Thyroid gland (tissue), 4 donors: ENCODE data around the gene BANK1. TPM values are rescaled to one million over a fixed set of nuclear protein-coding genes. Genes with fewer than 3 reads are reported as not detected.

ENCODE experiments used
- DNase-seq, 2 donors: peaks; one replicate each; pipeline ENCODE4 v3.0.0-alpha.2; 2019
- H3K27ac ChIP-seq, 3 donors: fragments of 200-600 bp; sonication (generic); 1 replicate in 2 of 3; 2 replicates in 1 of 3; pipeline ENCODE4 v1.5.1; 2016 to 2019; ENCODE audit warnings: mild to moderate bottlenecking in 1 of 3, moderate library complexity in 1 of 3
- H3K27me3 ChIP-seq: fragments of 200-600 bp; sonication (generic); one replicate; pipeline ENCODE4 v1.5.1; 2019
- H3K36me3 ChIP-seq, 2 donors: fragments of 200-600 bp; sonication (generic); one replicate each; pipeline ENCODE4 v1.5.1; 2016 to 2019
- H3K4me1 ChIP-seq, 2 donors: fragments of 200-600 bp; sonication (generic); one replicate each; pipeline ENCODE4 v1.5.1; 2017 to 2019
- H3K4me3 ChIP-seq, 3 donors: fragments of 200-600 bp; sonication (generic); replicated peaks in 1 of 3; 1 replicate in 2 of 3; 2 replicates in 1 of 3; pipeline ENCODE4 v1.5.1; 2016; ENCODE audit warnings: mild to moderate bottlenecking in 1 of 3
- H3K9me3 ChIP-seq: fragments of 200-600 bp; sonication (generic); one replicate; pipeline ENCODE4 v1.5.1; 2017
- CTCF ChIP-seq, 6 experiments: fragments of 200-600 bp in 3 of 6; fragments of 450-650 bp in 3 of 6; sonication (generic) in 3 of 6; IDR thresholded peaks; one replicate each; pipeline ENCODE4 v1.5.1; 2016 to 2019; ENCODE audit warnings: antibody characterized with exemption in 6 of 6, mild to moderate bottlenecking in 2 of 6, inconsistent platforms in 1 of 6, moderate library complexity in 1 of 6
- POLR2A ChIP-seq, 2 donors: fragments of 450-650 bp; IDR thresholded peaks; one replicate each; pipeline ENCODE4 v1.6.1; 2017; ENCODE audit warnings: antibody characterized with exemption in 2 of 2, mild to moderate bottlenecking in 2 of 2, moderate library complexity in 1 of 2
- WGBS, 2 donors: methylation state at CpG; one replicate each; pipeline ENCODE4 v1.1.5; 2017; 5-methylcytosine and 5-hydroxymethylcytosine counted together
- intact Hi-C: fragments of 100-400 bp; cut with DNase I; formaldehyde crosslinking; loops from one replicate; pipeline ENCODE4 v1.15.1; 2023
- total RNA-seq, 4 donors: library from RNA; depleted of rRNA; stranded (reverse); fragments of >200 nt; gene quantifications; one replicate each; pipeline ENCODE4 v1.2.3, GENCODE V29; 2016

BANK1 gene
- total RNA-seq, 4 donors from 2014 or later, result 15.5 to 22.8 (median 20.3) TPM

GRCh38 chr4:101953949-101954348 lies 163.4 kb downstream of the BANK1 start:
- no peak for TF ChIP-seq CTCF (IDR thresholded peaks at IDR 0.05)
- no peak for TF ChIP-seq POLR2A (IDR thresholded peaks at IDR 0.05)
- peak; percentile 12 to 35 for DNase-seq
- H3K36me3 ChIP-seq, result no peaks in the 10 kb centered on the region
- H3K27me3 ChIP-seq, result no peaks in the 10 kb centered on the region
- peak overlapping the region; percentile 10 to 45 (median 10) for H3K27ac ChIP-seq
- intact Hi-C loops, result no loop called here
- H3K9me3 ChIP-seq, result no peaks in the 10 kb centered on the region
- no peak overlapping the region for H3K4me3 ChIP-seq
- peaks cover 10% of the 10 kb centered on the region in 2 donors for H3K4me1 ChIP-seq
- WGBS, 2 donors, result 16 to 19% methylated on average over 4 of the region's 4 CpGs

- DNase-seq, result no peak
- Histone ChIP-seq H3K27ac (peak overlapping the region; percentile 10 to 45 (median 10)), H3K27me3 (no peaks in the 10 kb centered on the region), H3K9me3 (no peaks in the 10 kb centered on the region), H3K36me3 (no peaks in the 10 kb centered on the region), H3K4me1 (peaks cover 10% of the 10 kb centered on the region in 2 donors), H3K4me3 (no peak overlapping the region)
- 74 to 76% methylated on average over 1 of the region's 1 CpG for WGBS, 2 donors
- intact Hi-C loops, result no loop called here
- TF ChIP-seq POLR2A (IDR thresholded peaks at IDR 0.05) (no peak), CTCF (IDR thresholded peaks at IDR 0.05) (no peak)
Measured at GRCh38 chr4:101954351-101954750, 163.8 kb downstream of the BANK1 start.

- H3K27ac ChIP-seq, result no peak overlapping the region
- H3K4me3 ChIP-seq, result no peak overlapping the region
- DNase-seq, result no peak
- intact Hi-C loops, result no loop called here
- H3K27me3 ChIP-seq, result no peaks in the 10 kb centered on the region
- no peaks in the 10 kb centered on the region for H3K9me3 ChIP-seq
- TF ChIP-seq POLR2A (IDR thresholded peaks at IDR 0.05) (no peak), CTCF (IDR thresholded peaks at IDR 0.05) (no peak)
- WGBS, 2 donors, result 78 to 89% methylated on average over 4 of the region's 4 CpGs
- H3K36me3 ChIP-seq, result no peaks in the 10 kb centered on the region
- peaks cover 10% of the 10 kb centered on the region in 2 donors for H3K4me1 ChIP-seq
Measured at GRCh38 chr4:101954975-101955678, 164.6 kb downstream of the BANK1 start.

- no peak overlapping the region for H3K4me3 ChIP-seq
- H3K4me1 ChIP-seq, result peaks cover 10% of the 10 kb centered on the region in 2 donors
- no peaks in the 10 kb centered on the region for H3K9me3 ChIP-seq
- H3K36me3 ChIP-seq, result no peaks in the 10 kb centered on the region
- WGBS, 2 donors, result 82 to 87% methylated on average over 4 of the region's 4 CpGs
- no peak overlapping the region for H3K27ac ChIP-seq
- intact Hi-C loops, result no loop called here
- TF ChIP-seq POLR2A (IDR thresholded peaks at IDR 0.05) (no peak), CTCF (IDR thresholded peaks at IDR 0.05) (no peak)
- no peaks in the 10 kb centered on the region for H3K27me3 ChIP-seq
- no peak for DNase-seq
Measured at GRCh38 chr4:101956068-101956825, 165.7 kb downstream of the BANK1 start.

GRCh38 chr4:101958547-101958946 lies 168.0 kb downstream of the BANK1 start:
- H3K4me1 ChIP-seq, result peaks cover under 1 to 5% of the 10 kb centered on the region in 2 donors
- H3K36me3 ChIP-seq, result no peaks in the 10 kb centered on the region
- TF ChIP-seq POLR2A (IDR thresholded peaks at IDR 0.05) (no peak), CTCF (IDR thresholded peaks at IDR 0.05) (peak in 2 of 6 experiments; percentile 21)
- DNase-seq, result peak; percentile 39 to 64
- H3K27ac ChIP-seq, result no peak overlapping the region
- intact Hi-C loops, result no loop called here
- H3K9me3 ChIP-seq, result no peaks in the 10 kb centered on the region
- H3K27me3 ChIP-seq, result no peaks in the 10 kb centered on the region
- WGBS, 2 donors, result 66 to 74% methylated on average over 3 of the region's 3 CpGs
- H3K4me3 ChIP-seq, result no peak overlapping the region
